ENCODE data around the gene PLXNC1.

PLXNC1 gene

GRCh38 chr12:94290353-94290752 is 142.0 kb downstream of the PLXNC1 start:
- Histone ChIP-seq H3K9me3 (ENCODE audit: insufficient read depth, low read depth, low read length) (no peaks in the 10 kb centered on the region), H3K4me2 (ENCODE audit: low read depth, low read length, poor library complexity, severe bottlenecking) (no peak overlapping the region), H3K27me3 (ENCODE audit: insufficient read depth, low read length, poor library complexity, severe bottlenecking) (no peaks in the 10 kb centered on the region), H3K4me3 (ENCODE audit: low read length, poor library complexity, severe bottlenecking) (no peak overlapping the region), H3K36me3 (ENCODE audit: insufficient read depth, low read length) (peaks cover 12% of the 10 kb centered on the region; the same call in 1 of the 2 replicates), H3K9me2 (replicated peaks; ENCODE audit: low read depth, low read length) (no peaks in the 10 kb centered on the region), H4K20me1 (ENCODE audit: insufficient read depth, low read length, poor library complexity, severe bottlenecking) (no peaks in the 10 kb centered on the region), H3K79me2 (ENCODE audit: insufficient read depth, low read length) (no peaks in the 10 kb centered on the region), H3K4me1 (ENCODE audit: insufficient read depth, low read length, poor library complexity, severe bottlenecking) (peaks cover 8% of the 10 kb centered on the region), H3F3A (ENCODE audit: low read depth) (no peaks in the 10 kb centered on the region), H2AFZ (ENCODE audit: low read length) (no peak overlapping the region), H3K9ac (ENCODE audit: low read depth, low read length, poor library complexity, severe bottlenecking) (no peak overlapping the region)
- TF ChIP-seq EZH2phosphoT487 (IDR thresholded peaks at IDR 0.05; ENCODE audit: borderline replicate concordance) (no peak), CTCF (conservative IDR thresholded peaks at IDR 0.05; ENCODE audit: low read length) (no peak)

- Histone ChIP-seq H2AFZ (ENCODE audit: low read length) (no peak overlapping the region), H3K4me3 (ENCODE audit: low read length, poor library complexity, severe bottlenecking) (no peak overlapping the region), H3K27me3 (ENCODE audit: insufficient read depth, low read length, poor library complexity, severe bottlenecking) (no peaks in the 10 kb centered on the region), H3K4me2 (ENCODE audit: low read depth, low read length, poor library complexity, severe bottlenecking) (no peak overlapping the region), H3K9me2 (replicated peaks; ENCODE audit: low read depth, low read length) (no peaks in the 10 kb centered on the region), H3K4me1 (ENCODE audit: insufficient read depth, low read length, poor library complexity, severe bottlenecking) (peaks cover 8% of the 10 kb centered on the region), H3K36me3 (ENCODE audit: insufficient read depth, low read length) (peaks cover 37% of the 10 kb centered on the region; the same call in 1 of the 2 replicates), H4K20me1 (ENCODE audit: insufficient read depth, low read length, poor library complexity, severe bottlenecking) (no peaks in the 10 kb centered on the region), H3K9ac (ENCODE audit: low read depth, low read length, poor library complexity, severe bottlenecking) (no peak overlapping the region), H3K79me2 (ENCODE audit: insufficient read depth, low read length) (no peaks in the 10 kb centered on the region), H3K9me3 (ENCODE audit: insufficient read depth, low read depth, low read length) (no peaks in the 10 kb centered on the region), H3F3A (ENCODE audit: low read depth) (no peaks in the 10 kb centered on the region)
- TF ChIP-seq CTCF (conservative IDR thresholded peaks at IDR 0.05; ENCODE audit: low read length) (no peak), EZH2phosphoT487 (IDR thresholded peaks at IDR 0.05; ENCODE audit: borderline replicate concordance) (no peak)
Measured at GRCh38 chr12:94297096-94297699, 148.8 kb downstream of the PLXNC1 start.

GRCh38 chr12:94297876-94298505 is 149.6 kb downstream of the PLXNC1 start:
- H4K20me1 ChIP-seq (ENCODE audit: insufficient read depth, low read length, poor library complexity, severe bottlenecking): no peaks in the 10 kb centered on the region
- peaks cover 43% of the 10 kb centered on the region; the same call in 1 of the 2 replicates for H3K36me3 ChIP-seq (ENCODE audit: insufficient read depth, low read length)
- H3K79me2 ChIP-seq (ENCODE audit: insufficient read depth, low read length): no peaks in the 10 kb centered on the region
- no peaks in the 10 kb centered on the region for H3K9me2 ChIP-seq (replicated peaks; ENCODE audit: low read depth, low read length)
- no peak overlapping the region for H3K4me3 ChIP-seq (ENCODE audit: low read length, poor library complexity, severe bottlenecking)
- H2AFZ ChIP-seq (ENCODE audit: low read length): no peak overlapping the region
- H3K9me3 ChIP-seq (ENCODE audit: insufficient read depth, low read depth, low read length): no peaks in the 10 kb centered on the region
- peaks cover 8% of the 10 kb centered on the region for H3K4me1 ChIP-seq (ENCODE audit: insufficient read depth, low read length, poor library complexity, severe bottlenecking)
- no peaks in the 10 kb centered on the region for H3F3A ChIP-seq (ENCODE audit: low read depth)
- no peak overlapping the region for H3K9ac ChIP-seq (ENCODE audit: low read depth, low read length, poor library complexity, severe bottlenecking)
- H3K27me3 ChIP-seq (ENCODE audit: insufficient read depth, low read length, poor library complexity, severe bottlenecking): no peaks in the 10 kb centered on the region
- no peak overlapping the region for H3K4me2 ChIP-seq (ENCODE audit: low read depth, low read length, poor library complexity, severe bottlenecking)
- TF ChIP-seq EZH2phosphoT487 (IDR thresholded peaks at IDR 0.05; ENCODE audit: borderline replicate concordance) (no peak), CTCF (conservative IDR thresholded peaks at IDR 0.05; ENCODE audit: low read length) (no peak)

Measured in Loucy (cell line).